Stimulated activated CD4-positive, alpha-beta T cell treated with anti-CD3 and anti-CD28 coated beads, TNF-alpha, amount 100 ng/mL, for 48 hours (primary cell): ENCODE measurements around the gene PRKCQ.
"Not testable (repeated sequence)": the region's sequence is repeated elsewhere in the genome, so short reads cannot be mapped to it uniquely, and the experiment has no call there.

Experiments used
- DNase-seq, 3 donors: peaks; one replicate each; pipeline ENCODE4 v3.0.0-alpha.2; 2020; ENCODE audit warnings: low read depth in 3 of 3

Gene PRKCQ

GRCh38 chr10:6457376-6457775 lies 122.7 kb downstream of the PRKCQ start:
- DNase-seq: no peak

DNA sequence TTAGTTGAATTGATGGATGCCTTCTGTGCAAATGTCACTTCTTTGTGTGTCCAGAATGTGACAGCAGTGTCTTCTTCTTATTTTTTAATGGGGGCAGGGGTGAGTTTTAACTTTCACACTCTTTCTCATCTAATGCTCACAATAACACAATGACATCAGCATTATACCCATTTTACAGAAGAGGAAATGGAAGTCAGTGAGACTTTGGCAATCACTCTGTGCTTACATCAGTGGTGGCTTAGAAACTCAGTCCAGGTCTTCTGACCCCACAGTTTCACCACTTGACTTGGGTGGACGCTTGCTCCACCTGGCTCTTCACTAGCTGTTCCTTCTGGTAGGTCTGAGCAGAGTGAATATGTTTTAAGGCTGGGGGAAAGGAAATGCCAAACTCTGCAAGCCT lies 124.0 kb downstream of the PRKCQ start:
- no peak for DNase-seq

DNA sequence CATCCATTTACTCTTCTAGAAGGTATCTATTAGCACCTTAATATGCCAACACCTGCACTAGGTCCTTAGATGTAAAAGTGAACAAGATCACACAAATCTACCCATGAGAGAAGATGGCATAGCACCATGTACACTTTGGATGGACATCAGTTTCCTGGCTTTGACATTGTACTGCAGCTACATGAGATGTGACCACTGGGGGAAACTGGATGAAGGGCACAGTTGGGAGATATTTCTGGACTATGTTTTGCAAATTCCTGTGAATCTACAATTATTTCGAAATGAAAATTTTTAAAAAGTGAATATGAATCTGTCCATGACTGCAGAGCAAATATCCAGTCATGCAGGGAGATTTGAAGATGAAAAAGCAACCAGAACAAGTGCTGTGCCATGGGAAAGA lies 124.5 kb downstream of the PRKCQ start:
- no peak for DNase-seq

GRCh38 chr10:6446711-6447110 lies 133.4 kb downstream of the PRKCQ start:
- DNase-seq: no peak

DNA sequence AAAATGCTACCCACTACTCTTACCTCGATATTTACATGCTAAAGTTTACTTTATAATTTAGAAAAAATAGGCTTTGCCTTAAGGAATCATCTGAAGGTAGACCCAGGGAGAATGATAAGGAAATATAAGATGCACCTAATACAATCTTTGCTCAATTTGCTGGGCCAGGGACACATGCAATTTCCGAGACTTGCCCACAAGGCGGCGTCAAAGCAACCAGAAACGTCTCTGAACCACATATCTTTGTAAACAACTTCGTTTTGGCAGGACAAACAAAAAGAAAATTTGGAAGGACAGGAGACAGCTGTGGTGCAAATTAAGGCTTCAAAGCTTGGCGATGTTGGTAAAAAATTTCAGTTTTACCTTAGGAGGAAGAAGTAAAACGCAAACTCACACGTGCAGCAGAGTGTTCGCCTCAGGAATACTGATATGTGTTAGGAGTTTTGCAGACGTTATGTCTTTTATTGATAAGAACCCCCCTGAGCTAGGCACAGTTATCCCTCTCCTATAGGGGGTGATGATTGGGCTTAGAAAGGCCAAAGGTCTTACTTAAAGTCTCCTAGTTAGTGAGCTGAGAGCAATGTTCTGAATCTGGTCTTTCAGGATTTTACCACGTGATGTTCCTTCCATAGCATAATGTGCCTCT lies 134.3 kb downstream of the PRKCQ start:
- peak; percentile 34 to 37 (median 34) for DNase-seq

GRCh38 chr10:6439875-6440274 lies 140.2 kb downstream of the PRKCQ start:
- DNase-seq: not testable (repeated sequence)

DNA sequence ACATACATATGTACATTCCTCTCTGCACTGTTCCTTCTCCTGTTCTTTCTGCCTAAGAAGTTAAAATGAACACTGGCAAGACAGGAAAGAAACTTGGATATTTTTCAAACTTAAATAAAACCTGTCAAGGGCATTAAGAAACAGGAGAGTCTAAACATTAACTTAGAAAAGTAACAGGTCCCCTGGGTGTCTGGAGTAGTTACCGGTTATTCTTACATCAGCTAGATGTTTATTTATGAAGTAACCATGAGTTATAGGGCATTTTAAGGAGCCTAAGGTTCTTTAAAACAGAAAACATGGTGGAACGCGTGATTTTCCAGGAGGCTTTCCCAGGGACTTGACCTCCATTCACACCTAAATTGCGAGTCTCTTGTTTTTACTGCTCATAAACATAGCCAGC lies 148.2 kb downstream of the PRKCQ start:
- DNase-seq: no peak

GRCh38 chr10:6431186-6431585 lies 148.9 kb downstream of the PRKCQ start:
- DNase-seq: no peak

- DNase-seq: no peak
Measured at GRCh38 chr10:6430423-6430980, 149.6 kb downstream of the PRKCQ start.

DNA sequence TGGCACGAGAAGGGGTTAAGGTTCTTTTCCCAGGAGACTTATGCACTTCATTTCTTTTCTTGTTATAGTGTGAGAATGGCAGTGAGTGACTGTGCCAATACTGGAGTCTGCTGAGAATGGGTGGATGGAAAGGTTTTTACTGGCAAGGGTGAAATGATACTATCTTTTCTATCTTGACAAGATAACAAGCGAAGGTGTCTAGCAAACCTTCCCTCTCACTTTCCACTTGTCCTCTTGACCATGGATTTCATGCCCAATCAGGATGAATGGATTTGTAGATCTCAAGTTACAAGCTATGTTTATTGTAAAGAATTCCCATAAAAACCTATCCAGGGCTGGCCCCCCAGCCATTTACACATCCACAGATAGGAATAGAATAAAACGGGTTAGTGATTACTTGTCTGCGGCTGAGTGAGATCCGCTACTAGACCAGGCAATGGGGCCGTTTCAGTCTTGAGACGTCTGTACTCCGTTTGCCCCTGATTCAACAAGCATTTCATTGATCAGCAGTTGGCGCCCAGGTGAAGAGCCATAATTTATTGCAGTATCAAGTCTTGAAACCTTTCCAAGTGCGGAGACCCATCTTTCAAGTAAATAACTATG lies 152.6 kb downstream of the PRKCQ start:
- no peak for DNase-seq

GRCh38 chr10:6426317-6426716 lies 153.8 kb downstream of the PRKCQ start:
- no peak for DNase-seq

DNA sequence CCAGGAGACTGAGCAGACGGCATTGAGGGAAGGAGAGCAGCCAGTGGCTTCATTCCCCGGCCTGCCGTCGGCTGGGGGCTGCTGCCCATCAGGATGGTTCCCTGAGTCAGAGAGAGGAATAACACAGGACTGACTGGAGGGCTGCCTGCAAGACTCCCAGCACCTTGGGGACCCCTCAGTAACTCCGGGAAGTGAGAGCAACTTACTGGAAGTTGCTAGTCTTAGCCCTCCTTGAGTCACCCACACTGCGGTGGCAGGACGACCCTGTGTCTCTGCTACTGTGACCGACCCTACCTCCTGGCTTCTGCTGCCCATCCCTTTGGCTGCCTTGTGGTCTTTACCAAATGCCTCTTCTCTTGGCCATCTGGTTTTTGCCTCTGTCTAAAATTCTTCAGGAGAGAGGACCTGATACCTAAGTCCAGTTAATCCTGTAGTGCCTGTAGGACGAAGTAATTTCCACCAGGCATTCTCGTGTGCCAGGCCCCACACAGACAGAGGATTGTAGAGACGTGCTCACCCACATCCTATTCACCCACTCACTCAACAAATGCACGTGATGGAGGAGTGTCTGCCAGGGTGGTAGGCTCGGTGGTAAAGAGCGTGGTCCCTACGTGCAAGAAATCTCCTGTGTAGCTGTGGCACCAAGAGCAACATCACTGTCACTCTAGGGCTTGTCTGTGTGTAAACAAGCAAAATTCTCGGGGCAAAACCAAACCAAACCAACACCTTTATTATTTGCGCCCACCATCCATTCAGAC lies 156.5 kb downstream of the PRKCQ start:
- no peak for DNase-seq

DNA sequence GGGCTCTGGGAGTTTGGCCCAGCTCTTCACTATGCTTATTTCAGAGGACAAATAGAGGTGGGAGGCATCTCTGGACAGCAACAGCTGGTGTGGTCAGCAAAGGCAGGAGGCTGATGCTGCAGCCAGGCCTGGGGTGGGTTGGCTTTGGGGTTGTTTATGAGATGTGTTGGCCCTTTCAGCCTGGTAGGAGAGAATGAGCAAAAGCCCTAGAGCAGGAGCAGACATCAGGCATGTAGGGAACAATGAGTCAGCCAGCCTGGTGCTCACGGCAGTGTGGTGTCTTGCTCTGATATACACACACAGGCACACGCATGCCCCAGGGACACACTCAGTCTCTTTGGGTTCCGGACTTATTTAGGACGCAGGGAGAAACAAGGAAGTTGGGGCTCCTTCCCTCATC lies 157.1 kb downstream of the PRKCQ start:
- DNase-seq: peak in 2 of 3 donors; percentile 40 to 58

GRCh38 chr10:6418613-6419216 lies 161.4 kb downstream of the PRKCQ start:
- no peak for DNase-seq

GRCh38 chr10:6418167-6418566 lies 161.9 kb downstream of the PRKCQ start:
- DNase-seq: no peak

GRCh38 chr10:6416892-6417512 lies 163.1 kb downstream of the PRKCQ start:
- no peak for DNase-seq

DNA sequence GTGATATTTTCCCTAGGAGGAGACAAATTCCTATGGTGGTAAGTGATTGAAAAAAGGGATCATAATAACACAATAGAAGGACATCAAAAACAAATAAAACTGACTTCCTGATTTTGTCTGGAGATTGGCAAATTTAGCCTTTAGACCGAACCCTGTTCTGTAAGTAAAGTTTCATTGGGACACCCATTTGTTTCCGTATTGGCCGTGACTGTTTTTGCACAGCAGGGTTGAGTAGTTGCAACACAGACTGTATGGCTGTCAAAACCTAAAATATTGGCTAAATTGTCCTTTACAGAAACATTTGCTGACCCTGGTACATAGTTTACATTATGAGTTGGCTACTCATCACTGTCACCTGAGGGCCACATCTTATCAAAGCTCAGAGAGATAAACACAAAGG lies 168.6 kb downstream of the PRKCQ start:
- DNase-seq: no peak

DNA sequence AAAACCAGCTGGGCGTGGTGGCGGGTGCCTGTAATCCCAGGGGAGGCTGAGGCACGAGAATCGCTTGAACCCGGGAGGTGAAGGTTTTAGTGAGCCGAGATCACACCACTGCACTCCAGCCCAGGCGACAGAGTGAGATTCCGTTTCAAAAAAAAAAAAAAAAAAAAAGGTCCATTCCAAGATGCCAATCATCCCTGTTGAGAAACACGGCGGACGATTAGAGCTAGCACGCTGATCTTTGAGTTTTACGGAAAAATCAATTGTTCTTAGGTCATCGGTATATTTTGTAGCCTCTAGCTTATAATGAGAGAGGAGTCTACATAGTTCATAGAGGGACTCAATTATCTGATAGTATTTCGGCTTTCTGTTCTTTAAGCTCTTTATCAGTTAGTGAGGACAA lies 169.2 kb downstream of the PRKCQ start:
- DNase-seq: no peak

- DNase-seq: no peak
Measured at GRCh38 chr10:6409971-6410643, 170.0 kb downstream of the PRKCQ start.

GRCh38 chr10:6408799-6409198 lies 171.3 kb downstream of the PRKCQ start:
- no peak for DNase-seq

DNA sequence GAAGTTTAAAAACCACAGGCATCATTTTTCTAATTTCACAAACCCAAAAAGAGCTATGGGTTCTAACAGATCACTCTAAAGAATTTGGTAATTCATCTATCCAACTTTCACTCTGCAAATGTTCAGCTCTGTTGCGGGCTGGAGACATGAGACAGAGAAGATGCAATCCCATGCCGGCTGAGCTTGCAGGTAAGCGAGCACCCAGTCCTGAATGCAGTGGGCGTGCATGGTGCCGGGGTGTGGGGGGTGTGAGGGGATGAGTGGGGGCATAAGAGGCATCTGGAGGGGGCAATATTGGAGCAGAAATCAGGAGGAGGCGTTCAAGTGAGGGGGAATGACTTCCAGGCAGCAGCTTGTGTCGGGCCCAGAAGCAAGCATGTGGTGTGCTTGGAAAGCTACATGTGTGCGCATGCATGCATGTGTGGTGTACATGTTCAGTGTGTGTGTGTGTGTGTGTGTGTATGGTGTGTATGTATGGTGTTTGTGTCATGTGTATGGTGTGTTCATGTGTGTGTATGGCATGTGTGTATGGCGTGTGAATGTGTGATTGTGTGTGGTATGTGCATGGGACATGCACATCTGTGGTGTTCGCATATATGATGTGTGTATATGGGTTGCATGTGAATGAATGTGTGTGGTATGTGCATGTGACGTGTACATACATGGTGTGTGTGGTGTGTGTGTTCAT lies 172.9 kb downstream of the PRKCQ start:
- DNase-seq: no peak
